Measurements from ENCODE around the gene NRXN3. TPM values are rescaled to one million over a fixed set of nuclear protein-coding genes. Genes with fewer than 3 reads are reported as not detected.

The NRXN3 gene
- total RNA-seq, 1 experiment from 2014 or later, result not detected

DNA sequence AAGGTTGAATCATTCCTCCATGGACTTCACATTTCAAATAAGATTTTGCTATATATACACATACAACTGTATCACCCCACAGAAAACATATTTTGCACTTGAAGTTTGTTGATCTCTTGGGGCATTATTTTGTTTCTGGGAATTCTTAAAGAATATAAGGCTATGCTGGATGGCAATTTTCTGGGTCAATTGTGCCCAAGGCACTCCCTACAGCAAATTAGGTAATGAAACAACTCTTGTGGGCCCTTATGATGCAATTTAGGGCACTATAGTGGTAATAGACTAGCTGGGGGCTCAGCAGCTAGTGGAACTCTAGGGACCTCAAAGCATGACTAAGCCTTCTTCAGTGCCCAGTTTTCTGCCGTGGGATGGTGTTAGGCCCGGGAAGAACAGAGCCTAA is 444.4 kb downstream of the NRXN3 start:
- no peaks in the 10 kb centered on the region for H3K4me1 ChIP-seq (ENCODE audit: control insufficient read depth, insufficient read depth, low read length)
- intact Hi-C loops (cut with micrococcal nuclease; ENCODE audit: unreplicated experiment), result no loop called here
- DNase-seq (ENCODE audit: low read depth, low spot score) (no peak), ATAC-seq (no peak)
- in situ Hi-C loops (cut with HindIII; ENCODE audit: low pct_unique_long_range_greater_than_20kb, low sequenced_read_pairs), result no loop called here
- CTCF ChIA-PET, result no interaction called here
- no peak overlapping the region for H3K4me3 ChIP-seq (ENCODE audit: low read depth in 2 of 2, low read length in 2 of 2)
- no peaks in the 10 kb centered on the region for H3K36me3 ChIP-seq (ENCODE audit: control insufficient read depth, insufficient read depth, low read length)
- no peak for TF ChIP-seq TCF7L2 (IDR thresholded peaks at IDR 0.05; ENCODE audit: low read depth, low read length)
- TF ChIP-seq, protein P1, sequence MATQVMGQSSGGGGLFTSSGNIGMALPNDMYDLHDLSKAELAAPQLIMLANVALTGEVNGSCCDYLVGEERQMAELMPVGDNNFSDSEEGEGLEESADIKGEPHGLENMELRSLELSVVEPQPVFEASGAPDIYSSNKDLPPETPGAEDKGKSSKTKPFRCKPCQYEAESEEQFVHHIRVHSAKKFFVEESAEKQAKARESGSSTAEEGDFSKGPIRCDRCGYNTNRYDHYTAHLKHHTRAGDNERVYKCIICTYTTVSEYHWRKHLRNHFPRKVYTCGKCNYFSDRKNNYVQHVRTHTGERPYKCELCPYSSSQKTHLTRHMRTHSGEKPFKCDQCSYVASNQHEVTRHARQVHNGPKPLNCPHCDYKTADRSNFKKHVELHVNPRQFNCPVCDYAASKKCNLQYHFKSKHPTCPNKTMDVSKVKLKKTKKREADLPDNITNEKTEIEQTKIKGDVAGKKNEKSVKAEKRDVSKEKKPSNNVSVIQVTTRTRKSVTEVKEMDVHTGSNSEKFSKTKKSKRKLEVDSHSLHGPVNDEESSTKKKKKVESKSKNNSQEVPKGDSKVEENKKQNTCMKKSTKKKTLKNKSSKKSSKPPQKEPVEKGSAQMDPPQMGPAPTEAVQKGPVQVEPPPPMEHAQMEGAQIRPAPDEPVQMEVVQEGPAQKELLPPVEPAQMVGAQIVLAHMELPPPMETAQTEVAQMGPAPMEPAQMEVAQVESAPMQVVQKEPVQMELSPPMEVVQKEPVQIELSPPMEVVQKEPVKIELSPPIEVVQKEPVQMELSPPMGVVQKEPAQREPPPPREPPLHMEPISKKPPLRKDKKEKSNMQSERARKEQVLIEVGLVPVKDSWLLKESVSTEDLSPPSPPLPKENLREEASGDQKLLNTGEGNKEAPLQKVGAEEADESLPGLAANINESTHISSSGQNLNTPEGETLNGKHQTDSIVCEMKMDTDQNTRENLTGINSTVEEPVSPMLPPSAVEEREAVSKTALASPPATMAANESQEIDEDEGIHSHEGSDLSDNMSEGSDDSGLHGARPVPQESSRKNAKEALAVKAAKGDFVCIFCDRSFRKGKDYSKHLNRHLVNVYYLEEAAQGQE (IDR thresholded peaks at IDR 0.05; ENCODE audit: insufficient read depth in 1 of 2, low read depth in 2 of 2, low read length in 1 of 2), result no peak
- no peak for TF ChIP-seq POLR2AphosphoS5 (IDR thresholded peaks at IDR 0.05; ENCODE audit: low read depth, low read length)
- TF ChIP-seq SIN3A (IDR thresholded peaks at IDR 0.05; ENCODE audit: borderline replicate concordance, insufficient read depth, low read depth, low read length), result no peak
- TF ChIP-seq, protein P2, sequence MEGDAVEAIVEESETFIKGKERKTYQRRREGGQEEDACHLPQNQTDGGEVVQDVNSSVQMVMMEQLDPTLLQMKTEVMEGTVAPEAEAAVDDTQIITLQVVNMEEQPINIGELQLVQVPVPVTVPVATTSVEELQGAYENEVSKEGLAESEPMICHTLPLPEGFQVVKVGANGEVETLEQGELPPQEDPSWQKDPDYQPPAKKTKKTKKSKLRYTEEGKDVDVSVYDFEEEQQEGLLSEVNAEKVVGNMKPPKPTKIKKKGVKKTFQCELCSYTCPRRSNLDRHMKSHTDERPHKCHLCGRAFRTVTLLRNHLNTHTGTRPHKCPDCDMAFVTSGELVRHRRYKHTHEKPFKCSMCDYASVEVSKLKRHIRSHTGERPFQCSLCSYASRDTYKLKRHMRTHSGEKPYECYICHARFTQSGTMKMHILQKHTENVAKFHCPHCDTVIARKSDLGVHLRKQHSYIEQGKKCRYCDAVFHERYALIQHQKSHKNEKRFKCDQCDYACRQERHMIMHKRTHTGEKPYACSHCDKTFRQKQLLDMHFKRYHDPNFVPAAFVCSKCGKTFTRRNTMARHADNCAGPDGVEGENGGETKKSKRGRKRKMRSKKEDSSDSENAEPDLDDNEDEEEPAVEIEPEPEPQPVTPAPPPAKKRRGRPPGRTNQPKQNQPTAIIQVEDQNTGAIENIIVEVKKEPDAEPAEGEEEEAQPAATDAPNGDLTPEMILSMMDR (IDR thresholded peaks at IDR 0.05), result no peak
- no peak overlapping the region for H3K27ac ChIP-seq (ENCODE audit: low read length)
- POLR2A ChIA-PET, result no interaction called here
- no TSS peak for BruUV-seq (replicated peaks)
- no peaks in the 10 kb centered on the region for H3K27me3 ChIP-seq (ENCODE audit: control insufficient read depth, insufficient read depth, low read length)
- H3K9me3 ChIP-seq (ENCODE audit: control insufficient read depth, insufficient read depth, low read depth, low read length), result no peaks in the 10 kb centered on the region

DNA sequence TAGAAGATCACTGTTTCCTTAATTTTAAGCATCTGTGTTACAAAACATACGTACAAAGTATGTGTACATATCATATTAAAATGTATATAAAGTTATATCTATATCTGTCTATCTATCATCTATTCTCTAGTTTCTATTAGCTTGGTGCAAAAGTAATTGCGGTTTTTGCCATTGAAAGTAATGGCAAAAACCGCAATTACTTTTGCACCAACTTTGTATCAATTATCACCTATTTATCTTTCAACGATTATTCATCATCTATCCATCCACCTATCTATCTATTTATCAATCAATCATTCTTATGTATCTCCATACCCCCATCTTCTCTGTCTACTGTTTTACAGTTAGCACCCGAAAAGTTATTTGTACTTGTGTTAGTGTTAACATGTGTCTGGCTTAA is 447.6 kb downstream of the NRXN3 start:
- H3K9me3 ChIP-seq (ENCODE audit: control insufficient read depth, insufficient read depth, low read depth, low read length), result no peaks in the 10 kb centered on the region
- BruUV-seq (replicated peaks), result no TSS peak
- CTCF ChIA-PET, result no interaction called here
- ATAC-seq, result no peak
- no peak overlapping the region for H3K27ac ChIP-seq (ENCODE audit: low read length)
- no peaks in the 10 kb centered on the region for H3K36me3 ChIP-seq (ENCODE audit: control insufficient read depth, insufficient read depth, low read length)
- POLR2A ChIA-PET, result interaction anchor here (0.6 kb wide), 1 partner anchor 592 kb away, joined by 3 read pairs; no protein-coding TSS in a partner anchor
- no peaks in the 10 kb centered on the region for H3K4me1 ChIP-seq (ENCODE audit: control insufficient read depth, insufficient read depth, low read length)
- no peaks in the 10 kb centered on the region for H3K27me3 ChIP-seq (ENCODE audit: control insufficient read depth, insufficient read depth, low read length)
- DNase-seq (ENCODE audit: low read depth, low spot score), result no peak
- in situ Hi-C loops (cut with HindIII; ENCODE audit: low pct_unique_long_range_greater_than_20kb, low sequenced_read_pairs), result no loop called here
- no peak overlapping the region for H3K4me3 ChIP-seq (ENCODE audit: low read depth in 2 of 2, low read length in 2 of 2)
- no peak for TF ChIP-seq SIN3A (IDR thresholded peaks at IDR 0.05; ENCODE audit: borderline replicate concordance, insufficient read depth, low read depth, low read length)
- TF ChIP-seq, protein P1 (IDR thresholded peaks at IDR 0.05; ENCODE audit: insufficient read depth in 1 of 2, low read depth in 2 of 2, low read length in 1 of 2), result no peak
- intact Hi-C loops (cut with micrococcal nuclease; ENCODE audit: unreplicated experiment), result no loop called here

Measured in Panc1 (cell line).